ENCODE results near the gene OSBPL9.
"Not testable (repeated sequence)": the region's sequence is repeated elsewhere in the genome, so short reads cannot be mapped to it uniquely, and the experiment has no call there.

- TF ChIP-seq POLR2AphosphoS5 (IDR thresholded peaks at IDR 0.05; ENCODE audit: low read depth, low read length); TAF1 (IDR thresholded peaks at IDR 0.05; ENCODE audit: borderline replicate concordance, low read depth, low read length); POLR2A (IDR thresholded peaks at IDR 0.05; ENCODE audit: low read depth, low read length): not testable (repeated sequence)
These were observed 85.3 kb downstream of the OSBPL9 start for GRCh38 chr1:51702220-51702619.

Measured in GM12892 (cell line).